ENCODE measurements around the gene MEG3. TPM values are rescaled to one million over a fixed set of nuclear protein-coding genes. Genes with fewer than 3 reads are reported as not detected.

MEG3 gene
- total and polyA plus RNA-seq, 2 of the 8 experiments (the other 6 are each of a cell fraction or from before 2014, with no cell fraction given), result 0.17 to 1.1 TPM

DNA sequence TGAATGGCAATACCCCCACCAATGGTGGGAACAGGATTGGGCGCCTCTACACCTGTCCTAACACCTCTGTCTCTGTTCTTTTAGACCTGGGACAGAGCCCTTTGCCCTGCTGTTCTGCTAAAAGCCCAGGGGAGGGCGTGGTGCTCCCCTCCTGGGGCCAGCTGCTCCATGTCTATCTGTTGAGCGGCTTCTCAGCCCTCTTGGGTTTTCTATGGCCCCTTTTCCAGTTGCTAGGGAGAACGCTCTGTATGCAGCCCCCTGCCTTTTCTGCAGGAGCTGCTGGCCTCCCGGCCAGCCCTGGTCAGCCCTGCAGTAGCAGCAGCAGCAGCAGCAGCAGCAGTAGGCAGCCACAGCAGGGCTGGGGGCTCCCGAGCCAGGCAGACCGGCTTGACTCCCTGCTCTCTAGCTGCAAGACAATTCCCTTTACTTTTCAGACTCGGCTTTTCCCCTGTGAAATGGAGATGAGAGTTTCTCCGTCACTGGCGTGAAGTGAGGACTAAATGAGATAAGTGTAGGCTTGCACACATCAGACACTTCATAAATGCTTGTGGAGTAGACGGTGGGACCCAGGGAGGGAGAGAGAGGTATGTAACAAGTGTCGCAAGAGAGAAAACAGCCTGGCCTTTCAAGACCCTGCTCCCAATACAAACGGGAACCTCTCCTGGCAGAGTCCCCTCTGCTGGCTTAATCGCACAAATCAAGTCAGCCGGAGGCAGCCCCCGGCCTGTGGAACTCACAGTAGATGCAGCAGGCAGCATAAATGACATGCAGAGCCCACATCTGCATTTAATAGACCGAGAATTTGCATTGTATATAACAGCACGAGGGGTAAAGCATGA, 76.6 kb downstream of the MEG3 start:
- peak in 1 of 2 experiments; percentile 58 for DNase-seq (ENCODE audit: low read depth in 1 of 2, low spot score in 2 of 2)
- no peaks in the 10 kb centered on the region for H3K79me1 ChIP-seq (ENCODE audit: low read depth, low read length)
- H3K36me3 ChIP-seq (ENCODE audit: control insufficient read depth in 2 of 4, insufficient read depth in 4 of 4, low read length in 3 of 4), result no peaks in the 10 kb centered on the region
- no peak overlapping the region for H2BK20ac ChIP-seq (ENCODE audit: low read length)
- no peak overlapping the region for H3K27ac ChIP-seq (ENCODE audit: low read depth, low read length)
- no peak overlapping the region for H4K5ac ChIP-seq (ENCODE audit: insufficient read length, low read depth, low read length)
- H3K4me1 ChIP-seq (replicated peaks in 1 of 4; ENCODE audit: control insufficient read depth in 3 of 4, insufficient read depth in 4 of 4, low read length in 3 of 4), result peaks cover 5 to 36% (median 10%) of the 10 kb centered on the region in 4 experiments
- peak overlapping the region in 1 of 2 experiments; percentile 29; a peak in 2 of 4 replicates for H3K4me2 ChIP-seq (ENCODE audit: insufficient read depth in 1 of 2, low read depth in 2 of 2, low read length in 2 of 2)
- H3K18ac ChIP-seq (ENCODE audit: extremely low read depth, low read length), result no peak overlapping the region; the same call in 1 of the 2 replicates
- H2BK15ac ChIP-seq (ENCODE audit: low read length), result no peak overlapping the region
- H4K8ac ChIP-seq (ENCODE audit: extremely low read depth, insufficient read depth, low read length), result no peak overlapping the region
- ChIA-PET POLR2A (ENCODE audit: partially characterized antibody) (no interaction called here), CTCF (ENCODE audit: partially characterized antibody) (interaction anchor here (0.6 to 6.5 kb wide), 48 partner anchors 12 to 761 kb away, joined by 3 to 70 read pairs (median 3); no protein-coding TSS in a partner anchor)
- TF ChIP-seq ZNF274 (IDR thresholded peaks at IDR 0.05; ENCODE audit: borderline replicate concordance, extremely low read depth, low read length) (no peak), KDM1A (IDR thresholded peaks at IDR 0.05; ENCODE audit: borderline replicate concordance, low read length) (no peak), SIN3A (conservative IDR thresholded peaks at IDR 0.05 in 1 of 2, IDR thresholded peaks at IDR 0.05 in 1 of 2; ENCODE audit: low read depth in 1 of 2, low read length in 2 of 2) (0 out of 4 replicates have a peak, but pooled peaks of 1 of the 2 experiments have one; percentile 25), RFX5 (IDR thresholded peaks at IDR 0.05; ENCODE audit: borderline replicate concordance, low read depth, low read length) (peak; percentile 49; the same call in 1 of the 2 replicates), JUND (IDR thresholded peaks at IDR 0.05; ENCODE audit: low read length) (no peak), POLR2AphosphoS5 (IDR thresholded peaks at IDR 0.05; ENCODE audit: low read depth, low read length) (no peak), RAD21 (IDR thresholded peaks at IDR 0.05 in 1 of 2, conservative IDR thresholded peaks at IDR 0.05 in 1 of 2; ENCODE audit: low read depth in 2 of 2, low read length in 2 of 2) (peak; percentile 73 to 75)
- TF ChIP-seq, protein P1, sequence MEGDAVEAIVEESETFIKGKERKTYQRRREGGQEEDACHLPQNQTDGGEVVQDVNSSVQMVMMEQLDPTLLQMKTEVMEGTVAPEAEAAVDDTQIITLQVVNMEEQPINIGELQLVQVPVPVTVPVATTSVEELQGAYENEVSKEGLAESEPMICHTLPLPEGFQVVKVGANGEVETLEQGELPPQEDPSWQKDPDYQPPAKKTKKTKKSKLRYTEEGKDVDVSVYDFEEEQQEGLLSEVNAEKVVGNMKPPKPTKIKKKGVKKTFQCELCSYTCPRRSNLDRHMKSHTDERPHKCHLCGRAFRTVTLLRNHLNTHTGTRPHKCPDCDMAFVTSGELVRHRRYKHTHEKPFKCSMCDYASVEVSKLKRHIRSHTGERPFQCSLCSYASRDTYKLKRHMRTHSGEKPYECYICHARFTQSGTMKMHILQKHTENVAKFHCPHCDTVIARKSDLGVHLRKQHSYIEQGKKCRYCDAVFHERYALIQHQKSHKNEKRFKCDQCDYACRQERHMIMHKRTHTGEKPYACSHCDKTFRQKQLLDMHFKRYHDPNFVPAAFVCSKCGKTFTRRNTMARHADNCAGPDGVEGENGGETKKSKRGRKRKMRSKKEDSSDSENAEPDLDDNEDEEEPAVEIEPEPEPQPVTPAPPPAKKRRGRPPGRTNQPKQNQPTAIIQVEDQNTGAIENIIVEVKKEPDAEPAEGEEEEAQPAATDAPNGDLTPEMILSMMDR (IDR thresholded peaks at IDR 0.05; ENCODE audit: control extremely low read depth in 1 of 3, insufficient read depth in 1 of 3, low read depth in 1 of 3, low read length in 3 of 3), result peak; percentile 66 to 75 (median 70)
- no peak overlapping the region for H2AK5ac ChIP-seq (ENCODE audit: low read depth, low read length)
- no peak overlapping the region for H2BK5ac ChIP-seq (ENCODE audit: low read depth, low read length)
- no peaks in the 10 kb centered on the region for H3K79me2 ChIP-seq (ENCODE audit: control insufficient read depth in 1 of 2, insufficient read depth in 2 of 2, low read length in 2 of 2)
- no peak overlapping the region for H3K4ac ChIP-seq (replicated peaks; ENCODE audit: insufficient read length, low read depth, low read length)
- no peak overlapping the region for H3K56ac ChIP-seq (replicated peaks; ENCODE audit: insufficient read length, low read depth, low read length)
- peaks cover 3 to 35% (median 31%) of the 10 kb centered on the region in 4 experiments for H3K27me3 ChIP-seq (replicated peaks in 1 of 4; ENCODE audit: control insufficient read depth in 3 of 4, extremely low read depth in 1 of 4, insufficient read depth in 3 of 4, low read length in 3 of 4)
- H2AFZ ChIP-seq (ENCODE audit: low read length), result no peak overlapping the region
- WGBS, 2 experiments (ENCODE audit: extremely low coverage in 1 of 2, insufficient coverage in 1 of 2, insufficient read length in 1 of 2, insufficient replicate concordance in 2 of 2, low coverage in 1 of 2, low lambda C conversion rate in 2 of 2, missing lambda C conversion rate in 1 of 2), result 55% methylated on average over 18 of the region's 18 CpGs; no CpG with 5 or more reads in 1 of the 2 experiments
- H2BK12ac ChIP-seq (ENCODE audit: low read depth, low read length), result peak overlapping the region; percentile 60; the same call in 1 of the 2 replicates
- no peak overlapping the region for H3K4me3 ChIP-seq (ENCODE audit: extremely low read depth in 1 of 4, insufficient read depth in 2 of 4, low read depth in 3 of 4, low read length in 4 of 4)
- H4K20me1 ChIP-seq (replicated peaks in 1 of 2; ENCODE audit: control insufficient read depth in 1 of 2, insufficient read depth in 2 of 2, low read length in 2 of 2), result no peaks in the 10 kb centered on the region
- no peak overlapping the region for H4K91ac ChIP-seq (replicated peaks; ENCODE audit: insufficient read length, low read length)
- no peak overlapping the region for H3K14ac ChIP-seq (ENCODE audit: insufficient read length)
- no peak overlapping the region for H2BK120ac ChIP-seq (replicated peaks; ENCODE audit: low read depth, low read length)
- peaks cover 7% of the 10 kb centered on the region for H3K23me2 ChIP-seq (ENCODE audit: low read depth, low read length)
- peaks cover 0 to 8% of the 10 kb centered on the region in 2 experiments; a peak in 1 of 4 replicates for H3K9me3 ChIP-seq (ENCODE audit: insufficient read depth in 2 of 2, low read depth in 1 of 2, low read length in 1 of 2)
- no peak for FAIRE-seq
- no peak overlapping the region for H3K23ac ChIP-seq (ENCODE audit: insufficient read length)
- H3K9ac ChIP-seq (replicated peaks in 1 of 4; ENCODE audit: extremely low read depth in 1 of 4, low read depth in 3 of 4, low read length in 3 of 4), result no peak overlapping the region

Measured in H1 (cell line).